PFSK-1 (cell line): Measurements from ENCODE around the gene EBP.

ENCODE experiments used
- FOXP2 ChIP-seq: optimal IDR thresholded peaks from 2 replicates; pipeline ENCODE3; 2011; ENCODE audit warnings: borderline replicate concordance, control low read depth, inconsistent platforms; ENCODE audit not compliant: insufficient read depth; ENCODE audit errors: extremely low read length, extremely low read depth
- POLR2AphosphoS5 ChIP-seq: IDR thresholded peaks from 2 replicates; pipeline ENCODE4 v1.6.1; 2012; ENCODE audit warnings: low read depth, mild to moderate bottlenecking, control low read depth, low read length, moderate library complexity
- SIN3A ChIP-seq: IDR thresholded peaks from 2 replicates; pipeline ENCODE4 v1.6.1; 2012; ENCODE audit warnings: mild to moderate bottlenecking, low read length, moderate library complexity, borderline replicate concordance; ENCODE audit not compliant: insufficient read depth
- TAF1 ChIP-seq: IDR thresholded peaks from 2 replicates; pipeline ENCODE4 v1.6.1; 2012; ENCODE audit warnings: low read length, control low read depth, borderline replicate concordance; ENCODE audit not compliant: insufficient read depth
- TF ChIP-seq, protein P1 (sequence below), 2 experiments: IDR thresholded peaks; 2 replicates each; pipeline versions ENCODE4 v1.6.1 to v1.8.0; 2011 to 2012; ENCODE audit warnings: low read depth in 2 of 2, low read length in 2 of 2, control low read depth in 1 of 2, inconsistent platforms in 1 of 2, mild to moderate bottlenecking in 1 of 2, moderate library complexity in 1 of 2; ENCODE audit not compliant: insufficient read depth in 1 of 2

The EBP gene

DNA sequence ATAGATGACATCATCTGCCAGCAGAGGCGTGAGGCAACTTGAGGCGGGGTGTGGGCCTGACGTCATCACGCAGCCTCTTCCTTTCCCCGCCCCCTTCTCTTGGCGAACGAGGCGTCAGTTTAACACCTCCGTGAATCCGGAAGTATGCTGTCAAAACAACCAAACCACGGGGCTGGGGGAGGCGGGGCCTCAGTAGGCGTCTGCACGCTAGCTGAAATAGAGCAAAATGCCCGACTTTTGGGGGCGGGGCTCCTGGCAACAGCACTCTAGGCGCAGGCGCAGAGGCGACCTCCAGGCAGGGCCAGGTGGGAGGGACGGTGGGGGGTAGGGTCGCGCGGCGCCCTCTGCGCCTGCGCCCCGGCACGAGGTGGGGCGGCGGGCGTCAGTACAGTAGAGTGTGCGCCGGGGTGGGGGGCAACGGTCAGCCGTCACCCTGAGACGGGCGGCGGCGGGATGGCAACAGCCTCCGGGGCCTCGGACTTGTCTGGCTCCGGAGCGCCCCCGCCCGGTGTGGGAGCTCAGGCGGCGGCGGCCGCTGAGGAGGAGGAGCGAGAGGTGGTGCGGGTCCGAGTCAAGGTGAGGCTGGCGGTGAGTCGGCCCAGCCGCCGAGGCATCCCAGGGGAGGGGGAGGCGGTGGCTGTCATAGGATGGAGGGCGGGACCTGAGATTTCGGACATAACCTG, 17.9 kb downstream of the EBP start, which contains the start of gene TBC1D25:
Gene TBC1D25 (plus strand): TSS at position 370 of the 683 bp plus-strand sequence. CDS start 84 bp downstream, at position 454.
- TF ChIP-seq SIN3A (peak; percentile 48; the same call in 1 of the 2 replicates), POLR2AphosphoS5 (no peak), FOXP2 (peak; percentile 75)

DNA sequence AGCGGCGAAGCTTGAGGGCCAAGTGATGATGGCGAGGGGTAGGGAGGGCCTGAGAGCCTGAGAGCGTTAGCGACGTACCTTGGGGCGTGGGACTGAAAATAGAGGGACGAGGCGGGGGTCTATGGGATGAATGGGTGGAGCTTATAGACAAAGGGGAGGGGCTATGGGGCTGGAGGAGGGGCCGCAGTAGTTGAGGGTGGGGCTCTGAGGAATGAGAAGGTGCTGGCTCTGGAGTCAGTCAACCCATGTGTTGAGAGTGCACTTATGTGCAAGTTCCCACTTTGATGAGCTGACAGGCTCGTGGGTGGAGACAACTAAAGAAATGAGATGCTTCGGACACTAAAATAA, 18.4 kb downstream of the EBP start:
- TF ChIP-seq POLR2AphosphoS5 (no peak), FOXP2 (no peak), SIN3A (no peak), TAF1 (no peak)
- TF ChIP-seq, protein P1, sequence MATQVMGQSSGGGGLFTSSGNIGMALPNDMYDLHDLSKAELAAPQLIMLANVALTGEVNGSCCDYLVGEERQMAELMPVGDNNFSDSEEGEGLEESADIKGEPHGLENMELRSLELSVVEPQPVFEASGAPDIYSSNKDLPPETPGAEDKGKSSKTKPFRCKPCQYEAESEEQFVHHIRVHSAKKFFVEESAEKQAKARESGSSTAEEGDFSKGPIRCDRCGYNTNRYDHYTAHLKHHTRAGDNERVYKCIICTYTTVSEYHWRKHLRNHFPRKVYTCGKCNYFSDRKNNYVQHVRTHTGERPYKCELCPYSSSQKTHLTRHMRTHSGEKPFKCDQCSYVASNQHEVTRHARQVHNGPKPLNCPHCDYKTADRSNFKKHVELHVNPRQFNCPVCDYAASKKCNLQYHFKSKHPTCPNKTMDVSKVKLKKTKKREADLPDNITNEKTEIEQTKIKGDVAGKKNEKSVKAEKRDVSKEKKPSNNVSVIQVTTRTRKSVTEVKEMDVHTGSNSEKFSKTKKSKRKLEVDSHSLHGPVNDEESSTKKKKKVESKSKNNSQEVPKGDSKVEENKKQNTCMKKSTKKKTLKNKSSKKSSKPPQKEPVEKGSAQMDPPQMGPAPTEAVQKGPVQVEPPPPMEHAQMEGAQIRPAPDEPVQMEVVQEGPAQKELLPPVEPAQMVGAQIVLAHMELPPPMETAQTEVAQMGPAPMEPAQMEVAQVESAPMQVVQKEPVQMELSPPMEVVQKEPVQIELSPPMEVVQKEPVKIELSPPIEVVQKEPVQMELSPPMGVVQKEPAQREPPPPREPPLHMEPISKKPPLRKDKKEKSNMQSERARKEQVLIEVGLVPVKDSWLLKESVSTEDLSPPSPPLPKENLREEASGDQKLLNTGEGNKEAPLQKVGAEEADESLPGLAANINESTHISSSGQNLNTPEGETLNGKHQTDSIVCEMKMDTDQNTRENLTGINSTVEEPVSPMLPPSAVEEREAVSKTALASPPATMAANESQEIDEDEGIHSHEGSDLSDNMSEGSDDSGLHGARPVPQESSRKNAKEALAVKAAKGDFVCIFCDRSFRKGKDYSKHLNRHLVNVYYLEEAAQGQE (IDR thresholded peaks at IDR 0.05; ENCODE audit: insufficient read depth in 1 of 2, low read depth in 2 of 2, low read length in 2 of 2), result no peak

DNA sequence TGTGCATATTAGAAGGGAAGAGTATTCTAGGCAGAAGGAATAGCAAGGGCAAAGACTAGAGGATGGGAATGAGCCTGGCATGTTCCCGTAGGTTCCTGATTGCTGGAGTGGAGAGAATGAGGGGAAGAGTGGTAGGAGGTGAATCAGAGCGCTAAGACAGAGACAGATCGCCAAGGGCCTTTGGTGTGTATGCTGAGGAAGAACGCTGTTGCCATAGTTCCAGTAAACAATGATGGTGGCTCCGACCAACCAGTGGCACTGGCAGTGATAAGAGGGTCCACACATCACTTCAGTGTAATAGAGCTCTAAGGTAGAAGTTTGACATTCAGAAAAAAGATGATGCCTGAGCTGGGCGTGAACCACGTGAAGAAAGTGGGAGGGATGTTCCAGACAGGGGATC, 18.9 kb downstream of the EBP start:
- TF ChIP-seq, protein P1 (IDR thresholded peaks at IDR 0.05; ENCODE audit: insufficient read depth in 1 of 2, low read depth in 2 of 2, low read length in 2 of 2), result no peak
- TF ChIP-seq FOXP2 (no peak), TAF1 (no peak), SIN3A (no peak), POLR2AphosphoS5 (no peak)

DNA sequence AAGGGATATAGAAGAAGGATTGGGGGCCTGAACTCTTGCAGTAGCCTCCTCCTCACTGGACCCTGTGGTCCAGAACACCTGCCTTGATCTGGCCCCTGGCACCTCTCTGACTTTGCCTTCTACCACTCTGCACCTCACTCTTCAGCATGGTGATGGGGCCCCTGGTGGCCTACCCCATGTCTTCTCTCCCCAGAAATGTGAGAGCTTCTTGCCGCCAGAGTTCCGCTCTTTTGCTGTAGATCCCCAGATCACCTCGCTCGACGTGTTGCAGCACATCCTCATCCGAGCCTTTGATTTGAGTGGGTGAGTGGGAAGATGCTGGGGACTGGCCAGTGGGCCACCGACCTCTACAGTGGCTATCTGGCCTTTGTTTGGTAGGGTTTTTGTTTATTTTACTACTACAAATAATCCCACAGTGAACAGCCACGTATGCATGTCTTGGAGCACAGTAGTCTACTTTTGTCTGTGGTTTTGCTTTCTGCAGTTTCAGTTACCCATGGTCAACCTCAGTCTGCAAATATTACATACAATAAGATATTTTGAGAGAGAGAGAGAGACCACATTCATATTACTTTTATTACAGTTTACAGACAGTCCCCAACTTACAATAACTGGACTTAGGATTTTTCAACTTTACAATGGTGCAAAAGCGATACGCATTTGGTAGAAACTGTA, 19.7 kb downstream of the EBP start:
- no peak for TF ChIP-seq FOXP2
- no peak for TF ChIP-seq TAF1
- TF ChIP-seq POLR2AphosphoS5, result no peak
- no peak for TF ChIP-seq SIN3A
- TF ChIP-seq, protein P1 (IDR thresholded peaks at IDR 0.05; ENCODE audit: insufficient read depth in 1 of 2, low read depth in 2 of 2, low read length in 2 of 2), result no peak

DNA sequence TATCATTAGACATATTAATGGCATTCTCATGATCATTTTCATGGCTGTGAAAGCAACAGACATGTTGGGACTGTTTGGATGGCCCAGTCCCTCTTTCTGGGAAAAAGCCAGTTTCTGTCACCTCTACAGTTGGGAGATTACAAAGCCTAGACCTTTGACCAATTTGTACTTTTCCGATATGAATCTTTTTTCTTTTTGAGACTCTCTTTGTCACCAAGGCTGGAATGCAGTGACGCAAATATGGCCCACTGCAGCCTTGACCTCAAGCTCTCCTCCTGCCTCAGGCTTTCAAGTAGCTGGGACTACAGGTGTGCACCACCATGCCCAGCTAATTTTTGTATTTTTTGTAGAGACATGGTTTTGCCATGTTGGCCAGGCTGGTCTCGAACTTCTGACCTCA, 27.3 kb downstream of the EBP start:
- TF ChIP-seq POLR2AphosphoS5 (no peak), FOXP2 (no peak), TAF1 (no peak), SIN3A (no peak)
- TF ChIP-seq, protein P1 (IDR thresholded peaks at IDR 0.05; ENCODE audit: insufficient read depth in 1 of 2, low read depth in 2 of 2, low read length in 2 of 2), result no peak
